Adrenal gland (tissue), 5 donors: ENCODE data around the gene ANKRD28.

Experiments used
- POLR2A ChIP-seq, 2 donors: fragments of 450-650 bp; IDR thresholded peaks; one replicate each; pipeline ENCODE4 v1.6.1; 2017; ENCODE audit warnings: antibody characterized with exemption in 2 of 2, mild to moderate bottlenecking in 2 of 2, moderate library complexity in 1 of 2
- TF ChIP-seq, protein P1 (sequence below), 6 experiments: fragments of 450-650 bp in 4 of 6; fragments of 200-600 bp in 2 of 6; sonication (generic) in 1 of 6; IDR thresholded peaks; 1 replicate in 5 of 6; 2 replicates in 1 of 6; pipeline versions ENCODE4 v1.5.1 to v1.8.0; 2016 to 2021; ENCODE audit warnings: antibody characterized with exemption in 6 of 6, mild to moderate bottlenecking in 2 of 6, moderate library complexity in 1 of 6
- donor health status: DM: no; HTN: no; CAD: no.

DNA sequence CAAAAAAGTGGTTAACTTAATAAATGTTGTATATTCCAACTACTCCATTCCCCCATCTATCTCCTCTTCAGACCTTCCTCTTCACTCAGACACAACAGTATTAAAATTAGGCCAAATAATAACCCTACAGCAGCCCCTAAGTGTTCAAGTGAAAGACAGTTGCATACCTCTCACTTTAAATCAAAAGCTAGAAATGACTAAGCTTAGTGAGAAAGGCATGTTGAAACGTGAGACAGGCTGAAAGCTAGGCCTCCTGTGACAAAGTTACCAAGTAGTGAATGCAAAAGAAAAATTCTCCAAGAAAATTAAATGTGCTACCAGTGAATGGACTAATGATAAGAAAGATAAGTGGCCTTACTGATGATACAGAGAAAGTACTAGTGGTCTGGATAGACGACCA, 71.7 kb downstream of the ANKRD28 start:
- TF ChIP-seq, protein P1, sequence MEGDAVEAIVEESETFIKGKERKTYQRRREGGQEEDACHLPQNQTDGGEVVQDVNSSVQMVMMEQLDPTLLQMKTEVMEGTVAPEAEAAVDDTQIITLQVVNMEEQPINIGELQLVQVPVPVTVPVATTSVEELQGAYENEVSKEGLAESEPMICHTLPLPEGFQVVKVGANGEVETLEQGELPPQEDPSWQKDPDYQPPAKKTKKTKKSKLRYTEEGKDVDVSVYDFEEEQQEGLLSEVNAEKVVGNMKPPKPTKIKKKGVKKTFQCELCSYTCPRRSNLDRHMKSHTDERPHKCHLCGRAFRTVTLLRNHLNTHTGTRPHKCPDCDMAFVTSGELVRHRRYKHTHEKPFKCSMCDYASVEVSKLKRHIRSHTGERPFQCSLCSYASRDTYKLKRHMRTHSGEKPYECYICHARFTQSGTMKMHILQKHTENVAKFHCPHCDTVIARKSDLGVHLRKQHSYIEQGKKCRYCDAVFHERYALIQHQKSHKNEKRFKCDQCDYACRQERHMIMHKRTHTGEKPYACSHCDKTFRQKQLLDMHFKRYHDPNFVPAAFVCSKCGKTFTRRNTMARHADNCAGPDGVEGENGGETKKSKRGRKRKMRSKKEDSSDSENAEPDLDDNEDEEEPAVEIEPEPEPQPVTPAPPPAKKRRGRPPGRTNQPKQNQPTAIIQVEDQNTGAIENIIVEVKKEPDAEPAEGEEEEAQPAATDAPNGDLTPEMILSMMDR (IDR thresholded peaks at IDR 0.05), result no peak
- no peak for TF ChIP-seq POLR2A (IDR thresholded peaks at IDR 0.05)
